H1 (cell line): ENCODE measurements around the gene CDC27.
"Not testable (repeated sequence)": the region's sequence is repeated elsewhere in the genome, so short reads cannot be mapped to it uniquely, and the experiment has no call there.

Experiments used
- GTF2F1 ChIP-seq: IDR thresholded peaks from 2 replicates; pipeline ENCODE4 v1.6.1; 2012; ENCODE audit warnings: low read depth, low read length, improper control_type of control experiment, borderline replicate concordance
- KDM4A ChIP-seq: IDR thresholded peaks from one replicate; pipeline ENCODE4 v1.7.1; 2012; ENCODE audit warnings: low read depth, mild to moderate bottlenecking, moderate library complexity, low read length, inconsistent platforms; ENCODE audit not compliant: severe bottlenecking
- TF ChIP-seq, protein P1 (sequence below): IDR thresholded peaks from 2 replicates; pipeline ENCODE4 v1.6.1; 2012; ENCODE audit warnings: inconsistent platforms

DNA sequence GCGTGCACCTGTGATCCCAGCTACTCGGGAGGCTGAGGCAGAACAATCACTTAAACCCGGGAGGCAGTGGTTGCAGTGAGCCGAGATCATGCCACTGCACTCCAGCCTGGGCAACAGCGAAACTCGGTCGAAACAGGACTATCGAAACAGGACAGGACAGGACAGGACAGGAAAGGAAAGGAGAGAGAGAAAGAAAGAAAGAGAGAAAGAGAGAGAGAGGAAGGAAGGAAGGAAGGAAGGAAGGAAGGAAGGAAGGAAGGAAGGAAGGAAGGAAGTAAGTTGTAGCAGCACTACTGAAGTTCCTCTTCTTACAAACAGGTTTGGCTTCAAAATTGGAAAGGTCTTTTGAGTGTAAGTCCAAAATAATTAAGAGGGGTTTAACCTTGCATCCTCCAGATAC lies 14.3 kb downstream of the CDC27 start:
- TF ChIP-seq, protein P1, sequence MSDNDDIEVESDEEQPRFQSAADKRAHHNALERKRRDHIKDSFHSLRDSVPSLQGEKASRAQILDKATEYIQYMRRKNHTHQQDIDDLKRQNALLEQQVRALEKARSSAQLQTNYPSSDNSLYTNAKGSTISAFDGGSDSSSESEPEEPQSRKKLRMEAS = not testable (repeated sequence)
- TF ChIP-seq KDM4A, GTF2F1: not testable (repeated sequence)
